HG03066 (cell line): ENCODE results near the gene SF3B3.

Source experiments
- ATAC-seq: cut with Tn5 transposase; IDR thresholded peaks from one replicate; pipeline ENCODE4 v1.9.1; 2021; ENCODE audit warnings: low read depth; ENCODE audit not compliant: unreplicated experiment

Gene SF3B3

GRCh38 chr16:70523743-70524398 is at the start of gene SF3B3:
SF3B3 (plus strand) TSS chr16:70523816; CDS start chr16:70526657, 2,841 bp downstream.
- ATAC-seq: no peak

GRCh38 chr16:70474320-70475053 is 49.1 kb upstream of the SF3B3 start:
- no peak for ATAC-seq

- no peak for ATAC-seq
Observed at GRCh38 chr16:70475054-70475871, 48.4 kb upstream of the SF3B3 start.

- peak; percentile 87 for ATAC-seq
Observed at GRCh38 chr16:70476272-70477020, 47.2 kb upstream of the SF3B3 start.

GRCh38 chr16:70478169-70478568 is 45.4 kb upstream of the SF3B3 start:
- no peak for ATAC-seq

GRCh38 chr16:70478912-70479341 is 44.7 kb upstream of the SF3B3 start:
- no peak for ATAC-seq

GRCh38 chr16:70480127-70481105 is 43.2 kb upstream of the SF3B3 start:
- ATAC-seq: no peak

- no peak for ATAC-seq
Observed at GRCh38 chr16:70481929-70482536, 41.6 kb upstream of the SF3B3 start.

GRCh38 chr16:70482624-70483023 is 41.0 kb upstream of the SF3B3 start:
- ATAC-seq: no peak

GRCh38 chr16:70483426-70483825 is 40.2 kb upstream of the SF3B3 start:
- no peak for ATAC-seq

GRCh38 chr16:70484867-70485266 is 38.7 kb upstream of the SF3B3 start:
- ATAC-seq: no peak

- ATAC-seq: no peak
Observed at GRCh38 chr16:70490261-70490660, 33.4 kb upstream of the SF3B3 start.

- no peak for ATAC-seq
Observed at GRCh38 chr16:70493802-70494201, 29.8 kb upstream of the SF3B3 start.

GRCh38 chr16:70494202-70494770 is 29.3 kb upstream of the SF3B3 start:
- no peak for ATAC-seq

GRCh38 chr16:70494777-70495176 is 28.8 kb upstream of the SF3B3 start:
- no peak for ATAC-seq

- ATAC-seq: no peak
Observed at GRCh38 chr16:70495425-70496182, 28.0 kb upstream of the SF3B3 start.

- no peak for ATAC-seq
Observed at GRCh38 chr16:70496513-70496912, 27.1 kb upstream of the SF3B3 start.

- ATAC-seq: no peak
Observed at GRCh38 chr16:70508752-70509151, 14.9 kb upstream of the SF3B3 start.
